Head of caudate nucleus (tissue), 42 donors: Measurements from ENCODE around the gene KLHL5.
"Not testable (repeated sequence)": the region's sequence is repeated elsewhere in the genome, so short reads cannot be mapped to it uniquely, and the experiment has no call there.

ENCODE experiments used
- DNase-seq, 42 donors: peaks; one replicate each; pipeline versions ENCODE4 v3.0.0 to v3.0.0-alpha.2; 2020 to 2021; ENCODE audit warnings: mixed read lengths in 7 of 42
- intact Hi-C: fragments of 100-400 bp; cut with DNase I; formaldehyde crosslinking; loops from one replicate; pipeline ENCODE4 v1.15.0; 2022

KLHL5 gene

DNA sequence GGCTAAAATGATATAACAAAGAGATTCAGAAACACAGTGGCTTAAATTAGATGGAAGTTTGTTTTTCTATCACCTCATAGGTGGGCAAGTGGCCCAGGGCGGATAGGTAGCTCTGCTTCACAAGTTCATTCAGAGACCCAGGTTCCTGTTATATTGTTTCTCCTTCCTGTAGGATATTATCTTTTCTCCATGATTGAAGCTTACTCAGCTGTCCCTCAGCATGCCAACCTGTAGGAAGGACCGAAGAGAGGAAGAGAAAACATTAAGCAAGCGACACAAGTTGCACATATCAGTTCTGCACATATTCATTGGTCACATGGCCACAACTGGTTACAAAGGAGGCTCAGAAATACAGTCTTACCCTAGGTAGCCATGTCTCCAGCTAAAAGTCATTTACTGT, 6.9 kb downstream of the KLHL5 start:
- intact Hi-C loops: no loop called here
- DNase-seq: no peak

- intact Hi-C loops: no loop called here
- no peak for DNase-seq
These were observed 16.8 kb downstream of the KLHL5 start for GRCh38 chr4:39078829-39079228.

DNA sequence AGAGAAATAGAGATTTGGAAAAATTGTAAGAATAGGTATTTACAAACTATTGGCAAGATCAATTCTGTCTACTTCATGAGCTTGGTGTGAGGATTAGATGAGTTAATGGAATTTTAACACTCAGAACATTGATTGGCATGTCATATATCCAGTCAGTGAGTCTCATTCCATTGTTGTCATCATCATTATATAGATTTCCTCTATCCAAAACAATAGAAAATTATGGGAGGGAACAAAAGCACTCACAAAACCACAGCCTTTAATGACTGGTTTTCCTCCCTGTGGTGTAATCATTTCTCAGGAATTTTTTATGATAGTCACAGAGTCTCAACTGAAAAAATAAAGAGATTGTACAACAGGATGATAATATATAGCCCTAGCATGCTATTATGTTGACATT, 21.1 kb downstream of the KLHL5 start:
- intact Hi-C loops: no loop called here
- no peak for DNase-seq

DNA sequence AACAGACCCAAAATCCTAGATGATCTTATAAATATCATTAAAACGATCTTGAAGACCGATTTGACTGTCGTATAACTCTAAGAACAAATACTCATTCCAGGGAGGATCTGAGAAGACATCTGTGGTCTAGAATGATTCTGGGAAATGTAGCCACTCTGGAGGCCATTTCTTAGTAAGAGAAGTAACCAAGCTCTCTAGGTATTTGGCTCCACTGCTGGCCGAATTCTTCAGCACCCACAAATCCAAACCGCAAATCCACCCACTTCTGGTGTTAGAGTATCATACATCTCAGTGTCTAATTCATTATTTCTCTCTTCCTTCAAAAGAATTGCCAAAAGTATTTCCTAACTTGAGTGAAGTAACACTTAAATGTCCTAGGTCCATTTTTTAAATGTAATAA, 23.9 kb downstream of the KLHL5 start:
- DNase-seq: no peak
- intact Hi-C loops: no loop called here

GRCh38 chr4:39096847-39097246, 34.8 kb downstream of the KLHL5 start:
- DNase-seq: no peak
- intact Hi-C loops: no loop called here

- intact Hi-C loops: no loop called here
These were observed 35.3 kb downstream of the KLHL5 start for GRCh38 chr4:39097290-39097689.

GRCh38 chr4:39102297-39102696, 40.3 kb downstream of the KLHL5 start:
- intact Hi-C loops: no loop called here
- no peak for DNase-seq

More at GRCh38 chr4:39097290-39097689, 35.3 kb downstream of the KLHL5 start:
- no peak for DNase-seq

- intact Hi-C loops: no loop called here
- DNase-seq: no peak
These were observed 41.3 kb downstream of the KLHL5 start for GRCh38 chr4:39103291-39103690.

DNA sequence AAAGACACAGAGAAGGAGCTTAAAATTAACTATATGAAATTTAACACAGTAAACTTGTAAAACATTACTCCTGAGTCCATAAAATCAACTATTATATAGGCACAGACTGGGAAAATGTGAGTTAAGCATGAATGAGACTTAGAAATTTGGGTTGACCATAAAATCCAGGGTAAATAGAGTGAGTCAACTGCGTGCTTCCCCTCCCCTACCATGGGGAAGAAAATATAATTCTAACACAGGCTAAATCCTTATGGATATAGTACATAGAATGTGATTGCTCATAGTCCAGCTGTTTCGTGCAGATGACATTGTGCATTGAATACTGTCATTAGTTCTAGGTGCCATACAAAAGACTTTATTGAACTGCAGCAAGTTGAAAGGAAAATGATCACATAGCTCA, 42.2 kb downstream of the KLHL5 start:
- DNase-seq: no peak
- intact Hi-C loops: no loop called here

GRCh38 chr4:39106011-39106410, 44.0 kb downstream of the KLHL5 start:
- intact Hi-C loops: no loop called here
- no peak for DNase-seq

DNA sequence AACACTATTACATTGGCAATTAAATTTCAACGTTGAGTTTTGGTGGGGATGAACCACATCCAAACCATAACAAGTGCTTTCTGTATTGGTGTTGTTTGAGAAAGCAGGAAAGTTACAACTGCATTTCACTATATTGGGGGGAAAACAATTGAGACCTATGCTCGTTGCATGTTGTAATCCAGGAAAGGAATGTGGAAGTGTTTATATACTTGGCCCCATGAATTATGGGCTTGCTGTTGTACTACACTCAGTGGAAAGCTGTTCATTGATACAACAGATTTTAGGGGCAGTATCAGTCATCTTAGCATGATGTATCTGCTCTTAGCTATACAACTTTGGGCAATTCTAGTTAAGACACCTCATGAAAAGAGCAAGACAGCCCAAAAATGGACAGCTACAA, 52.4 kb downstream of the KLHL5 start:
- no peak for DNase-seq
- intact Hi-C loops: no loop called here

- intact Hi-C loops: no loop called here
- no peak for DNase-seq
These were observed 56.1 kb downstream of the KLHL5 start for GRCh38 chr4:39118034-39118658.

- no peak for DNase-seq
- intact Hi-C loops: no loop called here
These were observed 58.4 kb downstream of the KLHL5 start for GRCh38 chr4:39120418-39120817.

DNA sequence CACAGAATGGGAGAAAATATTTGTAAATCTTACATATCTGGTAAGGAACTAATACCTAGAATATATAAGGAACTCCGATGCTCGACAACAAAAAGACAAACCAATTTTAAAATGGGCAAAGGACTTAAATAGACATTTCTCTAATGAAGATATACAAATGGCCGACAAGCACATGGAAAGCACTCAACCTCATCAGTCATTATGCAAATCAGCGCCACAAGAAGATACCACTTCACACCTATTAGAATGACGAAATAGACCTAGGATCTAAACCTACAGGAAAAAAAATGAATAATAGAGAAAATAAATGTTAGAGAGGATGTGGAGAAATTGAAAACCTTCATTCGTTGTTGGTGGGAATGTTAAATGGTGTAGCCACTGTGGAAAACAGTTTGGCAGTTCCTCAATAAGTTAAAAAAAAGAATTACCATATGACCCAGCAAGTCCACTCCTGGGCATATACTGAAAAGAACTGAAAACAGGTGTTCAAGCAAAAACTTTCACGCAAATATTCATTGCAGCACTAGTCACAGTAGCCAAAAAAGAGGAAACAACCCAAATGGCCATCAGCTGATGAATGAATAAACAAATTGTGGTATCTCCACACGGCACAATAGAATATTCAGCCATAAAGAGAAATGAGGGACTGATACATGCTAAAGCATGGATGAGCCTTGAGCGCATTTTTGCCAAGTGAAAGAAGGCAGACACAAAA, 63.0 kb downstream of the KLHL5 start:
- intact Hi-C loops: no loop called here
- no peak for DNase-seq

DNA sequence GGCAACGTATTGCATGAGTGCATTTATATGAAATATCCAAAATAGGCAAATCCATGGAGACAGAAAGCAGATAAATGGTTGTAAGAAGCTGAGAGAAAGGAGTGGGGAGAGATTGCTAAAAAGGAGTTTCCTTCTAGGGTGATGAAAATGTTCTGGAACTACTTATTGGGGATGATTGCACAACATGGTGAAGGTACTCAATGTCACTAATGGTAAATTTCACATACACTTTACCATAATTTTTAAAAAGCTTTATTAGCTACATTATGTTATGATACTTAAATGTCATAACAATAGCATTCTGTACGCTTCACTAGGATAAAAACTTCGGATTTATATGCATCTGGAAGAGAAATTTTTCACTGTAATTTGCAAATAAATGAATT, 63.6 kb downstream of the KLHL5 start:
- DNase-seq: no peak
- intact Hi-C loops: no loop called here

- no peak for DNase-seq
- intact Hi-C loops: no loop called here
These were observed 64.4 kb downstream of the KLHL5 start for GRCh38 chr4:39126256-39127095.

GRCh38 chr4:39133623-39134022, 71.6 kb downstream of the KLHL5 start:
- DNase-seq: no peak
- intact Hi-C loops: loop anchor here (10.0 kb wide), 1 partner anchor 379 kb away; no protein-coding TSS in a partner anchor

GRCh38 chr4:39134683-39135306, 72.8 kb downstream of the KLHL5 start:
- intact Hi-C loops: loop anchor here (5.0 to 10.0 kb wide), 2 partner anchors 232 to 380 kb away; no protein-coding TSS in a partner anchor
- no peak for DNase-seq

GRCh38 chr4:39138227-39138626, 76.2 kb downstream of the KLHL5 start:
- not testable (repeated sequence) for DNase-seq
- intact Hi-C loops: loop anchor here (5.0 to 10.0 kb wide), 2 partner anchors 236 to 383 kb away; no protein-coding TSS in a partner anchor

DNA sequence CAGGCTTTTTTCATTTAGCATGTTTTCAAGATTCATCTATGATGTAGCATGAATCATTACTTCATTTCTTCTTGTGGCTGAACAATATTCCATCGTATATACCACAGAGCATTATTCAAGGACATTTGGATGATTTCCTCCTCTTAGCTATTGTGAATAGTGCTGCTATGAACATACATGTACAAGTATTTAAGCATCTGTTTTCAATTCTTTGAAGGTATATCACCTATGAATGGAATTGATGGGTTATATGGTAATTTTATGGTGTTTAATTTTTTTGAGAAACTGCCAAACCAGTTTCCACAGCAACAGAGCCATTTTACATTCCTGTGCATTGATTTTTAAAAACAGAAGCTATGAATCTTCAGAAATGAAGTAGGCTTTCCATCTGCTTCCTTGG, 84.2 kb downstream of the KLHL5 start:
- intact Hi-C loops: no loop called here
- no peak for DNase-seq
